A549 treated with GW870086 at 1 μM for 4 hours (cell line): Measurements from ENCODE around the gene FCER1G. TPM values are rescaled to one million over a fixed set of nuclear protein-coding genes. Genes with fewer than 3 reads are reported as not detected.

Experiments used
- total RNA-seq: library from RNA; stranded (reverse); fragments of 200-300 nt; extraction: Qiagen RNA extraction; gene quantifications from 5 replicates; pipeline ENCODE4 v1.2.3, GENCODE V29; 2022; ENCODE audit warnings: low read depth

FCER1G gene
- 0.46 to 0.74 TPM in 2 of 5 replicates, not detected in the others for total RNA-seq

DNA sequence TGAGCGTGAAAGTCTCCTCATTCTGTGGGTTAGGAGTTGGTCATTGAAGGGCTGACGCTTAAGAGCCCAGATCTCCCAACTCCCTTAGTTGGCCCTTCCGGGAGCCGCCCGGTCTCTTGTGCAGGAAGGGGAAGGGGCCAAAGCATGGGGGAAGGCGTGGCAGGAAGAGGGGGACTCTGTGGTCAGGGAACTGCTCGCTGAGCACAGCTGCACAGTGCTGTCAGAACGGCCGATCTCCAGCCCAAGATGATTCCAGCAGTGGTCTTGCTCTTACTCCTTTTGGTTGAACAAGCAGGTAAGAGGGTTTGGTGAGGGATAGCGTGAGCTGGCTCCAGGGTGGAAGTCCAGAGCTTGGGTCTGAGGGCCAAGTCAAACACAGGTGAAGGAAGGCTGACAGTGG is at the start of gene FCER1G:
TSS of gene FCER1G (plus strand) at position 220 of the 400 bp plus-strand sequence. CDS start at position 247, 27 bp downstream.

DNA sequence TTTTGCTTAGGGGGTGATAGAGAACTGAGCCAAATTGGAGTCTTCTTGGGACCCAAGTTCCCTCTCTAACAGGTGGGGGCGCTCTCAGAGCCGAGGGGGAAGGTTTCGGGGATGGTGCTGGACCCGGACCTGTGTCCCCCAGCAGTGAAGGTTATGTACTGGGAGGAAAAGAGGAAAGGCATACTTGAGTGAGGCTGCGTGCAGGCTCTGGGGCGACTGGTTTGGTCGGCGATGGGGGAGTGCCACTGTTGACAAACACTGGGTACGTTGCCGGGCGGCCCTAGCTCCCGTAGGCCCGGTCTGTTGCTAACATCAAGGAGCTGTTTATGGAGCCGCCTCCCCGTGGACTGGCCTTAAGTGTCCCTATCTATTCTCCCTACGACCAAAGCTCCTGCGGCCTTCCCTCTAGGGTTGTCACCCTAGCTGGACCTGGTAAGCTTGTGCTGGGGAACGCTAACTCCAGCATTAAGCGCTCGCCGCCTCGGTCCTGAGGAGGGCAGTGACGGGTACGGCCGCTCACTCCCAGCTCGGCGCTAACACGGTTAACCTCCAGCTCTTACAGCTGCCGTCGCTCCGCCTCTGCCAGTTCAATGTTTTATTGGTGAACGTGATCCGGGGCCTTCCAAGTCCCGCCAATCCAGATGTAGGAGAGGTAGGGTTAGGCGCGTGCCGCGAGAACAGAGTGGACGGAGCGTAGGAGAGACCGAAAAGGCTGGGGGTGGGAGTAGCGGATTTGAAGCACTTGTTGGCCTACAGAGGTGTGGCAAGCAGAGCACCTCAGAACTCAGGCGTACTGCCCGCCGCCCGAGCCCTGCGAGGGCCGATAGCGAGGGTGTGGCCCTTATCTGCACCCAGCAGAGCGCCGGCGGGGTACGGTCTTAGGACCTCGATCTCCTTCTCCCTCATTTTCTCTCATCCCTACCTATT is 49.1 kb upstream of the FCER1G start, which contains the start of gene PPOX:
TSS of gene PPOX (plus strand) at position 685 of the 927 bp plus-strand sequence. CDS start 422 bp downstream, outside the sequence.

DNA sequence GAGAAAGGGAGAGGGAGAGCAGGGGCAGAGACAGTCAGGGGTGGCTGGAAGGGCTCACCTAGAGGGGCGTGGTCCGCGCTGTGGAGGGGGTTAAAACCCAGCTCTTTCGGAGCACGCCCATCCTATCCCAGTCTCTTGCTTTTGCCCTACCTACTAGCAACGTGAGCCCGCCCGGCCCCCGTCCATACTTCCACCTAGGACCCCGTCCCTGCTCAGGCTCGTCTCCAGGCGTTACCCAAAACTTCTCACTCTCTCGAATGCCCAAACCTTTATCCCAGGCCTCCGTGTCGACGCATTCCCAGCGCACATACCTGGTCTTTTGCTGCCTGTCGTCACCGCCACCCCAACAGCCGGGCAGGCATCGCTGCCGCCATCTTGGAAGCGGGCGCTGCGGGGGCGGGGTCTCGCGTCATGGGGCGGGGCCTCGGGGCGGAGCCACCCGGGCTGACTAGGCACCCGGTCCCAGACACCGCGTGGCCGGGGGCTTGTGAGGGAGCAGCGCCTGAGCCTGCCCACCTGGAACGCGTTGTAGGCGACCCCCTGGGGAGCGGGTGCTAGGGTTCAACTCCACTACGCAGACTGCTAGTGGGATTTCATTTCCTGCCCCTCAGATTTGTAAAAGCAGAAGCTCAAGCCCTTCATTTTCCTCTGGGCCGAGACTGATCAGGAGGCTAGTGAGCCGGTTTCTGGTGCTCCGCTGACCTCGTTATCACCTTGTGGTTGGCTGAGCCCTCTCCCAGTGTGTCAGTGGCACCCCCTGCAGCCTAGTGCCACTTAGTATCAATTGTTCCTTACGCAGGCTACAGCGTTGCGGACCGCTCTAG is 37.8 kb upstream of the FCER1G start, which contains the start of gene B4GALT3:
TSS of gene B4GALT3 (minus strand) at position 396 of the 824 bp plus-strand sequence. CDS start 1,447 bp downstream, outside the sequence.

DNA sequence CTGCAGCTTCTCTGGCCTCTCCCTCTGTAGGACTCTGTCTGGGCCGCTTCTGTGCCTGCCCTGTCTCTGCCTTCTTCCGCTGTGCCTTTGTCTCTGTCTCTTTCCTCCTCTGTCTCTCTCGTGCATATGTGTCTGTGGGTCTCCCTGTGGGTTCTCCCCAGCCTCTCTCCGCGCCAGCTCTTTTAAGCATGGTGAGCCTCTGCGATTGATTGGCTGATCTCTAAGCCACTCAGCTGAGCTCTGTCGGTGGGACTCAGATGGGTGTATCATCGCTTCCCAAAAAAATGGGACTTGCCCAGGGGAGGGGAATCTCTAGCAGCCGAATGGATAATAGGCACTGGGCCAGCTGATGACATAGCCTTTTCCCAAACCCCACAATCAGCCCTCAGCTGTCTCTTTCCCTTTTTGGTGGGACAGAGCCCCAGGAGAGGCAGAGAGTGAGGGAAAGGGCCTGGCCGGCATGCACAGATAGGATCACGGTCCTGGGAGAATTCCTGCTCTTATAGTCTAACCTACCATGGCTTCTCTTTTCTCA is 16.1 kb upstream of the FCER1G start, which contains the start of gene ADAMTS4:
TSS of gene ADAMTS4 (minus strand) at position 158 of the 535 bp plus-strand sequence. CDS start 427 bp downstream, outside the sequence.

DNA sequence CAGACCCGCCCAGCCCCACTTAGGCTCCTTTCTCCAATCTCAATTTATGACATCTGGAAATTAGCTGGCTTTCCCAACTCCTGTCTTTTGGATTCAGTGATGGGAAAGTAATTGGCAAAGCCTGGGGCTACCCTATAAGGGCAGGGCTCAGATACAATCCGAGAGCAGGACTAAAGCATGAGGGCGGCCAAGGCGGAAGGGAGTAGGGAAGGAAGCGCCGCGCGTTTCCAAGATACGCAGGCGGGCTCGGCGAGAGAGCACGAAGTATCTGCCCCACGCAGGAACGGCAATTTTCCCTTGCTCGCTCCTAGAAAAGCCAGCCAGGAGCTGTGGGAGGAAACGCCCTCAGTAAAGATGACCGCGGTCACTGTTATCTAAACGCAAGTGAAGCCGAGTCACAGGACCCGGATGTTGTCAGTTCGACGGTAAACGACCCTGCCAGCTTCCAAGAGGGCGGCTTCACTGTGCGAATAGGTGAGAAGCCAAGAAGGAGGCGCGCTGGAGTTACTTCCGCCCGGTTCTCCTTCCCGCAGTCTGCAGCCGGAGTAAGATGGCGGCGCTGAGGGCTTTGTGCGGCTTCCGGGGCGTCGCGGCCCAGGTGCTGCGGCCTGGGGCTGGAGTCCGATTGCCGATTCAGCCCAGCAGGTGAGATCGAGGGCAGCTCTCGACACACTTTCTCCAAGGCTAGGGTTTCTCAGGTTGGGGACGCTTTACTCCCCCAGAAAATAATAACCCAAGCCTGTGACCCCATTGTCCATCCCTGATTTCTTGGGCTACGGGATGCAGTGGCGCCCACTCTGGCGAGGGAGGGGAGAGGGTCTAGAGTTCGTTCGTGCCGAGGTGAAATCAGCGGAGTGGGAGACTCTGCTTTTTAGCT is 13.0 kb upstream of the FCER1G start, which contains the start of gene NDUFS2:
TSS of gene NDUFS2 (plus strand) at position 532 of the 877 bp plus-strand sequence. CDS start at position 551, 19 bp downstream.

DNA sequence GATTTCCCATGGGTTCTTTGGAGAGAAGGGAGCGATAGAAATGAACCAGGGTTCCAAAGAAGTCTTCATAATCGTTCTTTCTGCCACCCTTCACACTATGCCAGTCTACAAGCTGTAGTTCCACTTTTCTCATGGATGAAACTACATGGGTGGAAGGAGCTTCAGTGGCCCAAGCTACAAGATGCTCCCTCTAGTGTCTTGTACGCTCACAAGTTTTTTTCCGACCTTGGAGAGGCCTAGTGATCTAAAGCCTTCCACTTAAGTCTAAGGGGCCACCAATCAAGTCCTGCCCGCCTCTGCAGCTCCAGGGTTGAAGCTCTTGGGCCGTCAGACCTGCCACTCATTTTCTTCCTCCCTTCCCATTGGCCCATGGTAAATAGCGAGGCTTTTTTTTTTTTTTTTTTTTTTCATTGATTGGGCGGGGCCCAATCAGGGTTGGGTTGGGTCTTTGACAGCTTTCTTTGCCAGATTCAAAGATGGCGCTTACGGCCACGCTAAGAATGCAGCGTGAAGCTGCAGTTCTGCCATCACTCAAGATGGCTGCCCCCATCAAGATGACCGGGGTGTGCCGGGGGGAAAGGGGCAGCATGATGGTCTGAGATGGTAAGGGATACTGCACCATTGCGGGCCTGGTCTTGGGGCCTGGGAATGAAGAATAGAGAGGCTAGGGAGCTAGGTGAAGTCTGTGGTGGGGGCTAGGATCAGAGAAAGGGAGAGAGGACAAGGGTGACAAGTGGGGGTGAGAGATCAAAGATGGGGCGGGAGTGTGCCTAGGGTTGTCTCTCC is 10.6 kb downstream of the FCER1G start, which contains the start of gene TOMM40L:
TSS of gene TOMM40L (plus strand) at position 527 of the 786 bp plus-strand sequence. CDS start 430 bp downstream, outside the sequence.

DNA sequence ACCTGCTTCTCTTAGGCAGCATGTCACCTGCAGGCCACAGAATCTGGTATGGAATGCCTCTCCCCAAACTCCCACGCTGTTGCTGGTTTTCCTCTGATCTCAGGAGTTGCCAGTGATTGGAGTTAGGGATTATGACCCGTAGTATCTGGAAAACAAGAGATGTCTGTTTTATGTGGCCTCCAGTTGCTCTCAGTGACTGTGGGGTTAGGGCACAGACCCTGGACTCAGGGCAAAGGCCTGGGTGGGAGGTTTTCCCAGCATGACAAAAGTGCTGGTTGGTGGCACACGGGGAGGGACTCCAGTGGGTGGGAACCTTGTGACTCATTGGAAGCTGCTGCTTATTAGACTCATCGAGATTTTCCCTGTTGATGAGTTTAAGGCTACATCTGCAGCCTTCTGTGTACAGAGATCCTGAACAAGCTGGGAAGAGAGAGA is 23.0 kb downstream of the FCER1G start, which contains the start of gene NR1I3:
TSS of gene NR1I3 (minus strand) at position 165 of the 435 bp plus-strand sequence. CDS start 1,638 bp downstream, outside the sequence.

DNA sequence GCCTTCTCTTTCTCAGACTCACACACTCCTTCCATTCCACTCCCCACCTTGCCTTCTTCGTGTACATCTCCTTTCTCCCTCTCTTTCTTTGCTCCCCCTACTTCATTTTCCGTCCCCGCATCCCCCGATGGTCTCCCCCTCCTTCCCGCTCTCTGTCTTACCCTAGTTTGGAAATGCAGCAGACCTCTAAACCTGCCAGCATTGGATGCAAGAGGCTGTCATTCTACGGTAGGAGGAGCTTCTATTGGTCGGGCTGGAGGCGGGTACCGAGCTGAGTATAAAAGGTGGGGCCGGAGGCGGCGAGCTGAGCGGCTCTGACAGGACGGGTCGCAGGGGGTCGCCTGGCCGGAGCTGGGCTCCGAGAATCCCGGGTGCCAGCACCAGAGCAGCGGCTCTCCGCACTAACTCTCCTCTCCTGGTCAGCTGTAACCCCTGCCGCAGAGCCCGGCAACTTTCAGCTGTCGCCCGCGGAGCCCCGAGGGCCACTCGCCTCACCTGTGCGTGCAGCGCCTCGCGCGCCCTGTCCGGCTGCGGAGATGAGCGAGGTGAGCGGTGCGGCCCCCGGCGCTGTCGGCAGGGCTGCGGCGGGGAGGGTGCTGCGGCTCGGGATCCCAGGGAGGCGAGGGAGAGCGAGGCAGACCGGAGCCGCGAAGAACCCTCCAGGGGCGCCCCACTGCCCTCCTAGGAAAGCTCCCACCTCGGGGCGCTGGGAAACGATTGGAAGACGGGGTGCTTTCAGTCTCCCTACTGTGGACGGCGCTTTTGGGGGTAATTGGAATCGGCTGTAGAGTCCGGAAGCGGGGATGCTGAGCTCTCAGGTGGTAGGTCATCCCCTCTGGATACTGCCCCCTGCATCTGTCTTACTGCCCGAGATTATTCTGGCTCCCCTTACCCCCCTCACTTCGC is 43.6 kb downstream of the FCER1G start, which contains the start of gene PCP4L1:
TSS of gene PCP4L1 (plus strand) at position 307 of the 906 bp plus-strand sequence. CDS start at position 537, 230 bp downstream.

Other genes starting within 250 kb of the FCER1G start
- 46.4 to 85.2 TPM (median 65.9 TPM) in 5 replicates for gene F11R, start 194.1 kb upstream of the FCER1G start, total RNA-seq
- gene TSTD1, start 176.3 kb upstream of the FCER1G start, total RNA-seq, result 0.22 to 0.33 TPM (median 0.30 TPM) in 4 of 5 replicates, not detected in the other
- gene USF1, start 169.3 kb upstream of the FCER1G start, total RNA-seq, result 49.1 to 56.7 TPM (median 53.8 TPM) in 5 replicates
- 0.07 to 0.14 TPM (median 0.10 TPM) in 4 of 5 replicates, not detected in the other for gene ARHGAP30, start 145.4 kb upstream of the FCER1G start, total RNA-seq
- 2.0 to 3.1 TPM (median 2.1 TPM) in 5 replicates for gene NECTIN4, start 125.7 kb upstream of the FCER1G start, total RNA-seq
- 1.4 to 2.0 TPM (median 1.6 TPM) in 5 replicates for gene KLHDC9, start 116.9 kb upstream of the FCER1G start, total RNA-seq
- gene PFDN2, start 97.3 kb upstream of the FCER1G start, total RNA-seq, result 103 to 127 TPM (median 108 TPM) in 5 replicates
- gene NIT1, start 97.2 kb upstream of the FCER1G start, total RNA-seq, result 28.4 to 32.9 TPM (median 30.2 TPM) in 5 replicates
- gene DEDD, start 82.6 kb upstream of the FCER1G start, total RNA-seq, result 26.5 to 32.2 TPM (median 30.1 TPM) in 5 replicates
- 83.0 to 144 TPM (median 90.5 TPM) in 5 replicates for gene UFC1, start 61.3 kb upstream of the FCER1G start, total RNA-seq
- 16.0 to 23.4 TPM (median 21.1 TPM) in 5 replicates for gene USP21, start 55.8 kb upstream of the FCER1G start, total RNA-seq
- gene PPOX, start 48.9 kb upstream of the FCER1G start, total RNA-seq, result 13.8 to 17.2 TPM (median 14.6 TPM) in 5 replicates
- gene B4GALT3, start 37.8 kb upstream of the FCER1G start, total RNA-seq, result 22.6 to 27.7 TPM (median 26.3 TPM) in 5 replicates
- gene ADAMTS4, start 16.2 kb upstream of the FCER1G start, total RNA-seq, result 0.03 TPM in 1 of 5 replicates, not detected in the others
- 75.9 to 106 TPM (median 84.1 TPM) in 5 replicates for gene NDUFS2, start 12.9 kb upstream of the FCER1G start, total RNA-seq
- 3.2 TPM in 1 of 5 replicates, not detected in the others for gene APOA2, start 8.3 kb downstream of the FCER1G start, total RNA-seq
- 9.3 to 12.6 TPM (median 11.7 TPM) in 5 replicates for gene TOMM40L, start 10.8 kb downstream of the FCER1G start, total RNA-seq
- 0.26 TPM in 1 of 5 replicates, not detected in the others for gene NR1I3, start 22.9 kb downstream of the FCER1G start, total RNA-seq
- 0.10 to 0.11 TPM in 2 of 5 replicates, not detected in the others for gene PCP4L1, start 43.5 kb downstream of the FCER1G start, total RNA-seq
- gene MPZ, start 94.7 kb downstream of the FCER1G start, total RNA-seq, result 0.18 to 0.31 TPM (median 0.27 TPM) in 5 replicates
- 237 to 255 TPM (median 248 TPM) in 5 replicates for gene SDHC, start 99.1 kb downstream of the FCER1G start, total RNA-seq
- gene CFAP126, start 152.6 kb downstream of the FCER1G start, total RNA-seq, result 0.21 to 0.61 TPM in 2 of 5 replicates, not detected in the others